Suprapubic skin (tissue), 3 donors: ENCODE measurements around the gene CHDH.

Source experiments
- EP300 ChIP-seq: sonication (generic); formaldehyde crosslinking; IDR thresholded peaks from one replicate; pipeline ENCODE4 v1.6.1; 2017; ENCODE audit warnings: antibody characterized with exemption
- POLR2A ChIP-seq, 2 donors: fragments of 450-650 bp; IDR thresholded peaks; one replicate each; pipeline ENCODE4 v1.6.1; 2017; ENCODE audit warnings: antibody characterized with exemption in 2 of 2, mild to moderate bottlenecking in 2 of 2, moderate library complexity in 2 of 2
- TF ChIP-seq, protein P1 (sequence below), 2 donors: fragments of 200-600 bp in 1 of 2; fragments of 450-650 bp in 1 of 2; sonication (generic) in 1 of 2; IDR thresholded peaks; one replicate each; pipeline ENCODE4 v1.5.1; 2016 to 2019; ENCODE audit warnings: antibody characterized with exemption in 2 of 2, mild to moderate bottlenecking in 1 of 2, moderate library complexity in 1 of 2

GRCh38 chr3:53805463-53806159, 40.6 kb downstream of the CHDH start:
- TF ChIP-seq, protein P1, sequence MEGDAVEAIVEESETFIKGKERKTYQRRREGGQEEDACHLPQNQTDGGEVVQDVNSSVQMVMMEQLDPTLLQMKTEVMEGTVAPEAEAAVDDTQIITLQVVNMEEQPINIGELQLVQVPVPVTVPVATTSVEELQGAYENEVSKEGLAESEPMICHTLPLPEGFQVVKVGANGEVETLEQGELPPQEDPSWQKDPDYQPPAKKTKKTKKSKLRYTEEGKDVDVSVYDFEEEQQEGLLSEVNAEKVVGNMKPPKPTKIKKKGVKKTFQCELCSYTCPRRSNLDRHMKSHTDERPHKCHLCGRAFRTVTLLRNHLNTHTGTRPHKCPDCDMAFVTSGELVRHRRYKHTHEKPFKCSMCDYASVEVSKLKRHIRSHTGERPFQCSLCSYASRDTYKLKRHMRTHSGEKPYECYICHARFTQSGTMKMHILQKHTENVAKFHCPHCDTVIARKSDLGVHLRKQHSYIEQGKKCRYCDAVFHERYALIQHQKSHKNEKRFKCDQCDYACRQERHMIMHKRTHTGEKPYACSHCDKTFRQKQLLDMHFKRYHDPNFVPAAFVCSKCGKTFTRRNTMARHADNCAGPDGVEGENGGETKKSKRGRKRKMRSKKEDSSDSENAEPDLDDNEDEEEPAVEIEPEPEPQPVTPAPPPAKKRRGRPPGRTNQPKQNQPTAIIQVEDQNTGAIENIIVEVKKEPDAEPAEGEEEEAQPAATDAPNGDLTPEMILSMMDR (IDR thresholded peaks at IDR 0.05) = no peak
- TF ChIP-seq EP300 (no peak), POLR2A (IDR thresholded peaks at IDR 0.05) (no peak)
